GM23338 (cell line): ENCODE results near the gene SH3TC1. TPM values are rescaled to one million over a fixed set of nuclear protein-coding genes. Genes with fewer than 3 reads are reported as not detected.

Experiments used
- ATAC-seq: fragments of 200-7000 bp; cut with Tn5 transposase; 3 replicates; pipeline ENCODE4 v1.9.1; 2020
- DNase-seq: peaks from one replicate; pipeline ENCODE4 v3.0.0-alpha.2; 2015; ENCODE audit warnings: low spot score
- H2AFZ ChIP-seq: fragments of 200-600 bp; sonication (generic); 2 replicates; pipeline ENCODE4 v1.8.0; 2016; ENCODE audit warnings: antibody characterized with exemption, mild to moderate bottlenecking, moderate library complexity
- H3F3A ChIP-seq: fragments of 200-600 bp; sonication (generic); replicated peaks from 2 replicates; pipeline ENCODE4 v1.8.0; 2017; ENCODE audit warnings: antibody characterized with exemption, mixed run types, low read depth
- H3K27ac ChIP-seq: fragments of 200-600 bp; sonication (generic); 2 replicates; pipeline ENCODE4 v1.6.1; 2016; ENCODE audit warnings: low read depth
- H3K27me3 ChIP-seq: fragments of 200-600 bp; sonication (generic); 2 replicates; pipeline ENCODE4 v1.8.0; 2016; ENCODE audit warnings: mild to moderate bottlenecking, mixed run types, moderate library complexity; ENCODE audit not compliant: insufficient read depth
- H3K36me3 ChIP-seq: fragments of 200-600 bp; sonication (generic); 2 replicates; pipeline ENCODE4 v1.8.0; 2016; ENCODE audit warnings: mild to moderate bottlenecking; ENCODE audit not compliant: insufficient read depth
- H3K4me1 ChIP-seq: fragments of 200-600 bp; sonication (generic); 2 replicates; pipeline ENCODE4 v1.8.0; 2016; ENCODE audit warnings: mild to moderate bottlenecking, moderate library complexity; ENCODE audit not compliant: insufficient read depth
- H3K4me2 ChIP-seq: fragments of 200-600 bp; sonication (generic); 2 replicates; pipeline ENCODE4 v1.7.1; 2017; ENCODE audit warnings: mixed run types
- H3K4me3 ChIP-seq: fragments of 200-600 bp; sonication (generic); 2 replicates; pipeline ENCODE4 v1.6.1; 2016; ENCODE audit warnings: mixed run types
- H3K79me2 ChIP-seq: fragments of 200-600 bp; sonication (generic); replicated peaks from 2 replicates; pipeline ENCODE4 v1.8.0; 2017; ENCODE audit warnings: mild to moderate bottlenecking; ENCODE audit not compliant: insufficient read depth
- H3K9me2 ChIP-seq: fragments of 200-600 bp; sonication (generic); 2 replicates; pipeline ENCODE4 v1.8.0; 2017; ENCODE audit not compliant: insufficient read depth
- H4K20me1 ChIP-seq: fragments of 200-600 bp; sonication (generic); replicated peaks from 2 replicates; pipeline ENCODE4 v1.8.0; 2017; ENCODE audit warnings: mild to moderate bottlenecking; ENCODE audit not compliant: insufficient read depth
- H3K27ac Mint-ChIP-seq: 2 replicates; pipeline ENCODE4 v1.8.0; 2020; ENCODE audit warnings: inconsistent platforms, mild to moderate bottlenecking, moderate library complexity, mixed read lengths
- H3K27me3 Mint-ChIP-seq: 3 replicates; pipeline ENCODE4 v1.8.0; 2022; ENCODE audit warnings: low read depth, mild to moderate bottlenecking, moderate library complexity, mixed read lengths, inconsistent platforms; ENCODE audit not compliant: insufficient read depth, poor library complexity
- H3K36me3 Mint-ChIP-seq: 3 replicates; pipeline ENCODE4 v1.8.0; 2021; ENCODE audit warnings: low read depth, mild to moderate bottlenecking, inconsistent platforms, moderate library complexity, mixed read lengths
- H3K4me1 Mint-ChIP-seq: 3 replicates; pipeline ENCODE4 v1.8.0; 2020; ENCODE audit warnings: mild to moderate bottlenecking, inconsistent platforms, mixed read lengths
- H3K4me3 Mint-ChIP-seq: 3 replicates; pipeline ENCODE4 v1.8.0; 2021; ENCODE audit warnings: moderate library complexity, mild to moderate bottlenecking, inconsistent platforms, mixed read lengths
- H3K9me3 Mint-ChIP-seq: 3 replicates; pipeline ENCODE4 v1.8.0; 2020; ENCODE audit warnings: moderate library complexity, mild to moderate bottlenecking, inconsistent platforms, mixed read lengths
- CREB1 ChIP-seq: fragments of 250-450 bp; sonication (Bioruptor Pico); IDR thresholded peaks from 2 replicates; pipeline ENCODE4 v1.5.0; 2020; ENCODE audit warnings: low read depth, mild to moderate bottlenecking, moderate library complexity
- EZH2 ChIP-seq: fragments of 200-600 bp; sonication (generic); IDR thresholded peaks from one replicate; pipeline ENCODE4 v1.8.0; 2017; ENCODE audit warnings: antibody characterized with exemption, mild to moderate bottlenecking, low read depth; ENCODE audit not compliant: unreplicated experiment
- JUNB ChIP-seq: IDR thresholded peaks from one replicate; pipeline ENCODE4 v1.6.1; 2016; ENCODE audit warnings: antibody characterized with exemption; ENCODE audit not compliant: unreplicated experiment
- polyA plus RNA-seq: library from polyadenylated mRNA; unstranded; fragments of >200 nt; fragmentation: Nextera tagmentation; extraction: Ambion mirVana; gene quantifications from 2 replicates; pipeline ENCODE4 v1.2.1, GENCODE V29; 2016
- total RNA-seq: library from RNA; depleted of rRNA; stranded (reverse); fragments of >200 nt; shearing (Covaris generic); gene quantifications from 2 replicates; pipeline ENCODE4 v1.2.3, GENCODE V29; 2014
- TF ChIP-seq, protein P1 (sequence below): fragments of 250-450 bp; sonication (Bioruptor Pico); IDR thresholded peaks from 2 replicates; pipeline ENCODE4 v1.5.0; 2020; ENCODE audit warnings: mild to moderate bottlenecking, moderate library complexity
- TF ChIP-seq, protein P2 (sequence below): IDR thresholded peaks from one replicate; pipeline ENCODE4 v1.6.1; 2018; ENCODE audit warnings: antibody characterized with exemption; ENCODE audit not compliant: unreplicated experiment

SH3TC1 gene
- total and polyA plus RNA-seq, 2 experiments from 2014 or later = 0.07 TPM; not detected in 1

DNA sequence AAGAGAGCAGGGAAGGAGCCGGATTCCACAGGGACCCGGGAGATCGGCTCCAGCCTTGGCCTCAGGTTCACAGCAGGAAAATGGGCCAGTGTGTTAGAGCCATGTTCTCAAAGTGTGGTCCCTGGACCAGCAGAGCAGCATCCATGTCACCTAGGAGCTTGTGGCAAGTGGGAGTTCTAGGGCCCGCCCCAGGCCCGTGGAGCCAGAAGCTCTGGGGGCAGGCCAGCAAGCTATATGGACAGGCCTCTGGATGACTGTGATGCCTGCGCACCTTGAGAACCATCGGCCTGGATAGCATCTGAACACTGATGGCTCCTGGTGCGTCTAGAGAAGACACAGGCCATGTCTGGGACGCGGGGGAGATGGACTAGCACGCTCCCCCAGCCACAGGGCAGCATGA, 33.7 kb downstream of the SH3TC1 start:
- Histone ChIP-seq H3K4me3 (no peak overlapping the region), H3K36me3 (no peaks in the 10 kb centered on the region), H3K27me3 (no peaks in the 10 kb centered on the region), H4K20me1 (no peaks in the 10 kb centered on the region), H3K9me2 (no peaks in the 10 kb centered on the region), H3F3A (no peaks in the 10 kb centered on the region), H3K79me2 (no peaks in the 10 kb centered on the region), H3K4me2 (no peak overlapping the region), H2AFZ (no peak overlapping the region), H3K27ac (no peak overlapping the region), H3K4me1 (no peaks in the 10 kb centered on the region)
- no peak overlapping the region for H3K27ac Mint-ChIP-seq
- ATAC-seq (no peak), DNase-seq (no peak)
- H3K4me1 Mint-ChIP-seq = no peaks in the 10 kb centered on the region; the same call in 2 of the 3 replicates
- H3K9me3 Mint-ChIP-seq = no peaks in the 10 kb centered on the region
- no peaks in the 10 kb centered on the region for H3K36me3 Mint-ChIP-seq
- H3K4me3 Mint-ChIP-seq = no peak overlapping the region
- TF ChIP-seq CREB1 (CRISPR knock-in tag) (no peak), JUNB (no peak), EZH2 (no peak)
- TF ChIP-seq, protein P1, sequence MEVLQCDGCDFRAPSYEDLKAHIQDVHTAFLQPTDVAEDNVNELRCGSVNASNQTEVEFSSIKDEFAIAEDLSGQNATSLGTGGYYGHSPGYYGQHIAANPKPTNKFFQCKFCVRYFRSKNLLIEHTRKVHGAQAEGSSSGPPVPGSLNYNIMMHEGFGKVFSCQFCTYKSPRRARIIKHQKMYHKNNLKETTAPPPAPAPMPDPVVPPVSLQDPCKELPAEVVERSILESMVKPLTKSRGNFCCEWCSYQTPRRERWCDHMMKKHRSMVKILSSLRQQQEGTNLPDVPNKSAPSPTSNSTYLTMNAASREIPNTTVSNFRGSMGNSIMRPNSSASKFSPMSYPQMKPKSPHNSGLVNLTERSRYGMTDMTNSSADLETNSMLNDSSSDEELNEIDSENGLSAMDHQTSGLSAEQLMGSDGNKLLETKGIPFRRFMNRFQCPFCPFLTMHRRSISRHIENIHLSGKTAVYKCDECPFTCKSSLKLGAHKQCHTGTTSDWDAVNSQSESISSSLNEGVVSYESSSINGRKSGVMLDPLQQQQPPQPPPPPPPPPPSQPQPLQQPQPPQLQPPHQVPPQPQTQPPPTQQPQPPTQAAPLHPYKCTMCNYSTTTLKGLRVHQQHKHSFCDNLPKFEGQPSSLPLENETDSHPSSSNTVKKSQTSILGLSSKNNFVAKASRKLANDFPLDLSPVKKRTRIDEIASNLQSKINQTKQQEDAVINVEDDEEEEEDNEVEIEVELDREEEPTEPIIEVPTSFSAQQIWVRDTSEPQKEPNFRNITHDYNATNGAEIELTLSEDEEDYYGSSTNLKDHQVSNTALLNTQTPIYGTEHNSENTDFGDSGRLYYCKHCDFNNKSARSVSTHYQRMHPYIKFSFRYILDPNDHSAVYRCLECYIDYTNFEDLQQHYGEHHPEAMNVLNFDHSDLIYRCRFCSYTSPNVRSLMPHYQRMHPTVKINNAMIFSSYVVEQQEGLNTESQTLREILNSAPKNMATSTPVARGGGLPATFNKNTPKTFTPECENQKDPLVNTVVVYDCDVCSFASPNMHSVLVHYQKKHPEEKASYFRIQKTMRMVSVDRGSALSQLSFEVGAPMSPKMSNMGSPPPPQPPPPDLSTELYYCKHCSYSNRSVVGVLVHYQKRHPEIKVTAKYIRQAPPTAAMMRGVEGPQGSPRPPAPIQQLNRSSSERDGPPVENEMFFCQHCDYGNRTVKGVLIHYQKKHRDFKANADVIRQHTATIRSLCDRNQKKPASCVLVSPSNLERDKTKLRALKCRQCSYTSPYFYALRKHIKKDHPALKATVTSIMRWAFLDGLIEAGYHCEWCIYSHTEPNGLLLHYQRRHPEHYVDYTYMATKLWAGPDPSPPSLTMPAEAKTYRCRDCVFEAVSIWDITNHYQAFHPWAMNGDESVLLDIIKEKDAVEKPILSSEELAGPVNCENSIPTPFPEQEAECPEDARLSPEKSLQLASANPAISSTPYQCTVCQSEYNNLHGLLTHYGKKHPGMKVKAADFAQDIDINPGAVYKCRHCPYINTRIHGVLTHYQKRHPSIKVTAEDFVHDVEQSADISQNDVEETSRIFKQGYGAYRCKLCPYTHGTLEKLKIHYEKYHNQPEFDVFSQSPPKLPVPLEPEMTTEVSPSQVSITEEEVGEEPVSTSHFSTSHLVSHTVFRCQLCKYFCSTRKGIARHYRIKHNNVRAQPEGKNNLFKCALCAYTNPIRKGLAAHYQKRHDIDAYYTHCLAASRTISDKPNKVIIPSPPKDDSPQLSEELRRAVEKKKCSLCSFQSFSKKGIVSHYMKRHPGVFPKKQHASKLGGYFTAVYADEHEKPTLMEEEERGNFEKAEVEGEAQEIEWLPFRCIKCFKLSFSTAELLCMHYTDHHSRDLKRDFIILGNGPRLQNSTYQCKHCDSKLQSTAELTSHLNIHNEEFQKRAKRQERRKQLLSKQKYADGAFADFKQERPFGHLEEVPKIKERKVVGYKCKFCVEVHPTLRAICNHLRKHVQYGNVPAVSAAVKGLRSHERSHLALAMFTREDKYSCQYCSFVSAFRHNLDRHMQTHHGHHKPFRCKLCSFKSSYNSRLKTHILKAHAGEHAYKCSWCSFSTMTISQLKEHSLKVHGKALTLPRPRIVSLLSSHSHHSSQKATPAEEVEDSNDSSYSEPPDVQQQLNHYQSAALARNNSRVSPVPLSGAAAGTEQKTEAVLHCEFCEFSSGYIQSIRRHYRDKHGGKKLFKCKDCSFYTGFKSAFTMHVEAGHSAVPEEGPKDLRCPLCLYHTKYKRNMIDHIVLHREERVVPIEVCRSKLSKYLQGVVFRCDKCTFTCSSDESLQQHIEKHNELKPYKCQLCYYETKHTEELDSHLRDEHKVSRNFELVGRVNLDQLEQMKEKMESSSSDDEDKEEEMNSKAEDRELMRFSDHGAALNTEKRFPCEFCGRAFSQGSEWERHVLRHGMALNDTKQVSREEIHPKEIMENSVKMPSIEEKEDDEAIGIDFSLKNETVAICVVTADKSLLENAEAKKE (CRISPR knock-in tag) = no peak
- TF ChIP-seq, protein P2, sequence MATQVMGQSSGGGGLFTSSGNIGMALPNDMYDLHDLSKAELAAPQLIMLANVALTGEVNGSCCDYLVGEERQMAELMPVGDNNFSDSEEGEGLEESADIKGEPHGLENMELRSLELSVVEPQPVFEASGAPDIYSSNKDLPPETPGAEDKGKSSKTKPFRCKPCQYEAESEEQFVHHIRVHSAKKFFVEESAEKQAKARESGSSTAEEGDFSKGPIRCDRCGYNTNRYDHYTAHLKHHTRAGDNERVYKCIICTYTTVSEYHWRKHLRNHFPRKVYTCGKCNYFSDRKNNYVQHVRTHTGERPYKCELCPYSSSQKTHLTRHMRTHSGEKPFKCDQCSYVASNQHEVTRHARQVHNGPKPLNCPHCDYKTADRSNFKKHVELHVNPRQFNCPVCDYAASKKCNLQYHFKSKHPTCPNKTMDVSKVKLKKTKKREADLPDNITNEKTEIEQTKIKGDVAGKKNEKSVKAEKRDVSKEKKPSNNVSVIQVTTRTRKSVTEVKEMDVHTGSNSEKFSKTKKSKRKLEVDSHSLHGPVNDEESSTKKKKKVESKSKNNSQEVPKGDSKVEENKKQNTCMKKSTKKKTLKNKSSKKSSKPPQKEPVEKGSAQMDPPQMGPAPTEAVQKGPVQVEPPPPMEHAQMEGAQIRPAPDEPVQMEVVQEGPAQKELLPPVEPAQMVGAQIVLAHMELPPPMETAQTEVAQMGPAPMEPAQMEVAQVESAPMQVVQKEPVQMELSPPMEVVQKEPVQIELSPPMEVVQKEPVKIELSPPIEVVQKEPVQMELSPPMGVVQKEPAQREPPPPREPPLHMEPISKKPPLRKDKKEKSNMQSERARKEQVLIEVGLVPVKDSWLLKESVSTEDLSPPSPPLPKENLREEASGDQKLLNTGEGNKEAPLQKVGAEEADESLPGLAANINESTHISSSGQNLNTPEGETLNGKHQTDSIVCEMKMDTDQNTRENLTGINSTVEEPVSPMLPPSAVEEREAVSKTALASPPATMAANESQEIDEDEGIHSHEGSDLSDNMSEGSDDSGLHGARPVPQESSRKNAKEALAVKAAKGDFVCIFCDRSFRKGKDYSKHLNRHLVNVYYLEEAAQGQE = no peak
- H3K27me3 Mint-ChIP-seq = peaks cover 5% of the 10 kb centered on the region
